ENCODE data around the gene NEO1.

DNA sequence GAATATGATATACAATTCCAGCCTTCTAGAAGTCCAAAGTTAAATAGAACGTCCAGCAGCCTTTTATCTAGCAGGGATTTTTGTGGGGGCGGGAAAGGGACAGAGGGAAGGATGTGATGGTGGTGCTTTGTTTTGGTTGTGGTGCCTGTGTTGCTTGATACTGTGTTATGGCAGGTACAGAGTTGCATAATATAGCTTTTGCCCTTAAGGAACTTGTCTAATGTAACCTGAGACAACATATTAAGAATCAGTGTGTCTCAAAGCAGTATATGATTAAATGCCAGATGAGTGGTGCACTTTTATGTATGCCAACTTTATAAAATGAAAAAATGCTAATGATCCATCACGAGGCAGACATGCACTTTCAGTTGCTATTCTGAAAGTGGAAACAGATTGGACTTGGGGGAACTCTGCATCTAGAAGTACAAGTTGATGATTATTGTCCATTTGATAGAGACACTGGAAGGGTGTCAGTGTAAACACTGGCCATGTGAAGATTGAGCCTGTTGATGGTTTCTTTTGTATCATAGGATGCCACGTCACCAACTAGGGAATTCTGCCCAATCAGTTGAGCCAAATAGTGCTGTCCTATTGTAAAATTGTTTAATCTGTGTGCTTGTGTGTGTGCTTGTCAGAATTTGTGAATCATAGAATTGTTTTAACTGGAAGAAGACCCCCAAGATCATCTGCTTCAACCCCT, 23.0 kb downstream of the NEO1 start:
- TF ChIP-seq, protein P1, sequence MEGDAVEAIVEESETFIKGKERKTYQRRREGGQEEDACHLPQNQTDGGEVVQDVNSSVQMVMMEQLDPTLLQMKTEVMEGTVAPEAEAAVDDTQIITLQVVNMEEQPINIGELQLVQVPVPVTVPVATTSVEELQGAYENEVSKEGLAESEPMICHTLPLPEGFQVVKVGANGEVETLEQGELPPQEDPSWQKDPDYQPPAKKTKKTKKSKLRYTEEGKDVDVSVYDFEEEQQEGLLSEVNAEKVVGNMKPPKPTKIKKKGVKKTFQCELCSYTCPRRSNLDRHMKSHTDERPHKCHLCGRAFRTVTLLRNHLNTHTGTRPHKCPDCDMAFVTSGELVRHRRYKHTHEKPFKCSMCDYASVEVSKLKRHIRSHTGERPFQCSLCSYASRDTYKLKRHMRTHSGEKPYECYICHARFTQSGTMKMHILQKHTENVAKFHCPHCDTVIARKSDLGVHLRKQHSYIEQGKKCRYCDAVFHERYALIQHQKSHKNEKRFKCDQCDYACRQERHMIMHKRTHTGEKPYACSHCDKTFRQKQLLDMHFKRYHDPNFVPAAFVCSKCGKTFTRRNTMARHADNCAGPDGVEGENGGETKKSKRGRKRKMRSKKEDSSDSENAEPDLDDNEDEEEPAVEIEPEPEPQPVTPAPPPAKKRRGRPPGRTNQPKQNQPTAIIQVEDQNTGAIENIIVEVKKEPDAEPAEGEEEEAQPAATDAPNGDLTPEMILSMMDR (IDR thresholded peaks at IDR 0.05; ENCODE audit: low read length) = no peak
- TF ChIP-seq EZH2 (IDR thresholded peaks at IDR 0.05; ENCODE audit: borderline replicate concordance, low read length) = no peak

Measured in OCI-LY1 (cell line).